GM19238 (cell line): Measurements from ENCODE around the gene PRSS50.

Experiments used
- DNase-seq: peaks from one replicate; pipeline ENCODE4 v3.0.0; 2011; ENCODE audit warnings: low spot score; ENCODE audit not compliant: insufficient read length

Gene PRSS50

DNA sequence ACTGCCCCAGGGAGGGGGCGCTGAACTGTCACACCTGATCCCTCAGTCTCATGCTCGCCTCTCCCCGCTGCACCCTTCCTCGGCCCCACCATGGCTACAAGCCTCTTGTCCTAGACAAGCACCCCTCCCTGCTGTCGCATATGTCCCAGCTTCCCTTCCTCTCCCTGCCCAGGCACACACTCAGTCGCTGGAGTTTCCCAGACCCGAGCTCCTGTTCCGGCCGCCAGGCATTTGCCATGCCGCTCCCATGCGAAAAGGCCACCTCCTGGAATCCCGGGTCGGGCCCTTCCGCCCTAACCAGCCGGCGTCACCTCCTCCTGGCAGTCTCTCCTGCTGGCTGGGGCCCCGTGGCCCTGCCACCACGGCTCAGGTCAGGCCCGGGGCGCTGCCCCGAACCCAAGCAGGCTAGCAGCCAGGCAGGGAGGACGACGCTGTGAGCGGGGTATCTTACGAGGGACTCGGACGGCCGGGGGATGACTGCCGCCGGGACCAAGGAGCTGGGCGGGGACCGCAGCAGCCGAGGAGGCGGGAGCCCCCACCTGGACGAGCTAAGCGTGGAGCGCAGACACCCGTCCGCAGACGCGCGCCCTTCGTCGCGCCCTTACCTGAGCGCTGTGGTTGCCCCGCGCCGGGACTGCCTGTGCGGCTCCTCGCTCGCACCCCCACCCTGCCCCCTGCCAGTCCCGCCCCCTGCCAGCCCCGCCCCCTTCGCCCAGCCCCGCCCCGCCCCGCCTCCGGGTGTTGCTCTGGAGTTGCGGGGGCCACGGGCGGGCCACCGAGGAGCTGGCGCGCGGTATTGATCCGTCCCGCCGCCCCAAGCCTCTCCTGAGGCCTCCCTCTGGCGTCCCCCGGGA is 24.4 kb downstream of the PRSS50 start, which contains the start of gene ALS2CL:
TSS of gene ALS2CL (minus strand) at position 642 of the 854 bp plus-strand sequence. CDS start 4,239 bp downstream, outside the sequence.
- peak; percentile 54 for DNase-seq

DNA sequence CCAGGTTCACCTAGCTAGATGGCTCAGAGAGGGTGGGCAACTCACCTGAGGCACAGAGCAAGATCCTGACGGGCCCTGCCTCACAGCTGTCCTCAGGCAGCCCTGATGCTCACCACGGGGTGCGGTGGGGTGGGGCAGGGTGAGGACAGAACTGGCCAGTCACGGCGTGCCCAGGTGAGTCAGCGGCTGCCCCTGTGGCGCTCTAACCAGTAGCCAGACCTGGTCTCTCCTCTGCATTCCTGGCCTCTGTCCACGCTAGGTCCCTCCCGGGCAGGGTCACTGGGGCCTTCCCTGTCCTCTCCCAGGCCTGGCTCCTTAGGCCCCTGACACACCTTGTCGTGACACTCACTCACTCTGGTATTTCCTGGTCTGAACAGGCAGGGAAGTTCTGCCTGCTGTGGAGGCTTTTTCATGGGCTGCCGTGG is 25.1 kb downstream of the PRSS50 start:
- DNase-seq: no peak

DNA sequence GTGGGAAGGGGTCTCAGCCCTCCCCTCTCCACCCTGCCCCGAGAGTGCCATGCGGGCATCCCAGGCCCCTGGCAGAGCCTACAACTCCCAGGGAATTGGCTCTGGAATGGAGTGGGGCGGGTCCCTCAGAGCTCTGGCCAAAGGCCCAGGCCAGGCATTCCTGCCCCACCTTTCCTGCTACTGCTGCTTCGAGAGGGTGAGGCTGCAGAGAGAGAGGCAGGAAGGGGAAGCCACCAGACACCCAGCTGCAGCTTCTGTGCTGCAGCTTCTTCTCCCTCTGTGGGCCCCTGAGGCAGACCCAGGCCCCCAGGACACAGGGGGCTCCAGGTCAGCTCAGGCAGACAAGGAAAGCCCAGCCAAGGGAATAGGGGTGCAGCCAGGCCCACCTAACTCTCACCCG is 26.9 kb downstream of the PRSS50 start:
- no peak for DNase-seq

DNA sequence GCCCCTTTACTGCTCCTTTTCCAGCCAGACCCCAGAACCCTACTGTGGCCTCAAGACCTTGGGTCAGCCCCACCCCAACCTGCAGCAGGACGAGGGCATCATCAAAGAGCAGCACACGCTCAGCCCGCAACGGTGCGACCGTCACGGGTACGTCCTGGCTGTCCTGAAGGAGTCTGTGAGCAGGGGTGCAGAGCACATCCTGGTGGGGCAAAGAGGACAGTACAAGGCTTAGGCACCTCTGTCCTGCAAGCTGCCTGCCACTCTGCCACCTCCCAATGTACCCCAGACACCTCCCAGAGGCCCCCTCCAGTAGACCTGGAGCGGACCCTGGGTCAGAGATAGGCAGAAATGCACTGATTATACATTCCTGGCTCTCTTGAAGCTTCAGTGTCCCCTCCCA is 32.2 kb downstream of the PRSS50 start:
- DNase-seq: no peak

DNA sequence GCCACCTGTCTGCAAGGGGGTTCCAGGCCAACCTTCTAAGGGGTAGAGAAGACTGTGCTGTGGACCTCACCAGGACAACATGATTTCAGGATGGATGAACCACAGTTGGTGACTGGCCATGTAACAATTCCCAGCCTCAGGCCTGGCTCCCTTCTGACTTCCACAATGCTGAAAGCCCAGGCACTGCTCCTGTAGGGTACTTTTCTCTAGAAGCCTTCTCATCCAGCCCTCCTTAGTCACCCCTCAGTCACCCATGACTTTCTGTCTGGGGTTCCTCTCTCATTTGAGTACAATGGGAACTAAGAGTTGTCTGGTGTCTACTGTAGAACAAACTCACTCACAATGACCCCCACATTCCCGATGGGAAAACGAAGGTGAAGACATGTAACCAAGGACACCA is 32.8 kb downstream of the PRSS50 start:
- no peak for DNase-seq

DNA sequence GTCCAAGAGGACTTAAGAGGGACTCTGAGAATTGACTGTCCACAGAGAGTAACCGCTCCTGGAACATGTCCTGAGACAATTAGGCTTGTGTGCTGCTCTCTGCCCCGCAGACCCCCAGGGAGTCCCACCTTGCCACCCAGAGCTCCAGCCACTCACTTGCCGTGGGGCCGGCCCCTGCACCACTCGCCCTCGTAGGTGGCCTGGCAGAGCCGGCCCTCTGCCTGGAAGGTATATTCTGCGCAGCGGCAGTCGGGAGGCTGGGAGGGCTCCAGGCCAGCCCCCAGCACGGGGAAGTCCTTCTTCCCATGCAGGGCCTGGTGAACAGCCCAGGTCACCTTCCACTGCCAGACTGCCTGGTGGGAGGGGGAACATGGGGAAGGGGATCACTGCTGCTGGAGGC is 34.7 kb downstream of the PRSS50 start:
- no peak for DNase-seq

DNA sequence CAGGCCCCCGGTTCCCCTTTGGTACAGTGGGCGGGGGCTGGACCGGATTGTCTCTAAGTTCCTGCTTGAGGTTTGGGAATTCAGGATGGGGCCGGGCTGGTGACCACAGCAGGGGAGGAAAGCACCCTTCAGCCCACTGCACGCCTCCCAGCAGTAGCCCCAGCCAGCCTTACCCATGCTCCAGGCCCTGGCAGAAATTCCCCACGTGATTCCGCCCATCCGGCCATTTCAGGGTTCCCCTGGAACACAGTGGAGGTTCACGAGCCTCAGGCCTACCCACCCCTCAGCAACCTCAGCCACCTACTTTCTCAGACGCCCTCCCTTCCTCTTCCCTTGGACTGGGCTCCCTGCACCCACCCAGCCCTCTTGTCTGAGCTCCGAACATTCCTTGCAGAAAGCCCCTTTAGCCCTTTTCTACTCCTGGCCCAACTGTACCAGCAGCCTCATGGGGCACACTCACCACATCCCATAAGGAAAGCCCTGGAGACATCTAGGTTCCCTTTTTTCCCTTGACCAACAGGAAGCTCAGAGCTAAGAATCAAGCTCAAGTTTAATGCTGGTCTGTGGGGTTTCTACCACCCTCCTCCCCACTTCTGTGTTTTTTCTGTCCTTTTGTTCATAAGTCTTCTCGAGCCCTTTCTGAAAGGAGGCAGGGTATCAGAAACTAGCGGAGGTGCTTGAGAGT is 35.7 kb downstream of the PRSS50 start:
- DNase-seq: no peak

DNA sequence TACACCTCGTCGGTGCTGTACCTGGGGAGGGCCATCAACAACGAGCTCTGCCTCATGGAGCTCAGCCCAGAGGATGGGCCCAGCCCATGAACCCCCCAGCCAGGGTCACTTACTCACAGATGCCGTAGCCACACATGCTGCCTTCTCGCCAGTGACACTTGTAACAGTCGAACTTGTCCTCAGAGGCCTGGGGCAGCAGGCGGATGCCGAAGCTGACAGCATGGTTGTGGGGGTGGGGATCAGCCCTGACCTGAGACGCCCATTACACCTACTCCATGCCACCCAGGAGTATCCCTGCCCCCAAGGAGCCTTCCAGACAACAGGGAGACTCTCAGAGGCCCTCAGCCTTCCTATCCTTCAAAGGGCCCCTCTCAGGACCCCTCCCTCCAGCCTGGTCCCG is 36.3 kb downstream of the PRSS50 start:
- no peak for DNase-seq

DNA sequence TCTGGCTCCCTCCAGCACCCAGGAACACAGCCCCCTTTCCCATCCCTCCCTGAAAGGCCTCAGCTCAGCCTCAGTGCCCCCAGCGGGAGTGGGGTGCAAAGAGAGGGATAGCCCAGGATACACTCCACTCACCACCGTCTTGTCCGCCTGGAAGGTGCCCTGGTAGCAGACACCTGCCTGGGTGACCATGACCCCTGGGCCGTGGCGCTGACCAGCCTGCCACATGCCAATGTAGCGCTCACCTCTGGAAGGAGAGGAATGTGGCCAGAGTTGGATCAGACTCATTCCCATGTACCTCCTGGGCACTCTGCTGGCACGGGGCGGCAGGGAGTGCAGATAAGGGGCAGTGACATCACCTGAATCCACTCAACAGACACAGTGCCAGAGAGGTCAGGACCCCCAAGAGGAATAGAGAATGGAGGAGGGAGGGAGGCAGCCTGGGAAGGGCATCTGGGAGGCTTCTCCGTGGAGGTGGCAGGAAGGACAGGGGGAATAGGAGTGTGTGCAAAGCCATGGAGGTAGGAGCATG is 37.3 kb downstream of the PRSS50 start:
- DNase-seq: no peak

DNA sequence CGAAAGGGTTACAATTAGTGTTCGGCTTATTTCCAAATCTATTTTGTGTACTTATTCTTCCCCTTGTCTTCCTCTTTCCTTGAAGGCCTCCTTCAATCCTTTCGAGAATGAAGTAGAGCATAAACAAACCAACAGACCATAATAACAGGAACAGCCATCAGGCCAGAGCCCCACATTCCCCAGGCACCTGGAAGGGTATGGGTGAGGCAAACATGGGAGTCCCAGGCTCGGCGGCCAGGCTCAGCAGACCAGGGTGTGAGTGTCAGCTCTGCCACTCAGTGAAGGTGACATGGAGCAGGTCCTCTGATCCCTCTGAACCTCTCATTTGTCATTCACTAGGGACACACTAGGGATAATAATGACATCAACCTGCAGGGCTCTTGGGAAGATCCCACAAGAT is 38.0 kb downstream of the PRSS50 start:
- DNase-seq: no peak

DNA sequence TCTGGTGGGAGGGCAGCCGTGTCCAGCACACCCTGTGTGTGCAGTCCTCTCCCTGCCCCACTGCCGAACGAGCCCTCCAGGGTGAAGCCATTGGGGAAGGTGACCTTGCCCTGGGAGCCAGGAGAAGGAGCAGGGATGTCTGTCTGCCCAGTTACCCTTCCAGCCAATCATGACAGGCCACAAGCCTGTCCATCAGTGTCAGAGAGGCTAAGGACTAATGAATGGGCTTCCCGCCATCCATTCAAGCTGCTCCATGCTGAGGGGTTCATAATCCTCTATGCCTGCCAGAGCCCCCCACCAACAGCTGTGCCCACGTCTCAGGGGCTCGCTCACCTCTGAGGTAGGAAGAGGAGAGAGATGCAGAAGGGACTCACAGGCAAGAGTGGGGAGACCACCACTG is 39.4 kb downstream of the PRSS50 start:
- no peak for DNase-seq

DNA sequence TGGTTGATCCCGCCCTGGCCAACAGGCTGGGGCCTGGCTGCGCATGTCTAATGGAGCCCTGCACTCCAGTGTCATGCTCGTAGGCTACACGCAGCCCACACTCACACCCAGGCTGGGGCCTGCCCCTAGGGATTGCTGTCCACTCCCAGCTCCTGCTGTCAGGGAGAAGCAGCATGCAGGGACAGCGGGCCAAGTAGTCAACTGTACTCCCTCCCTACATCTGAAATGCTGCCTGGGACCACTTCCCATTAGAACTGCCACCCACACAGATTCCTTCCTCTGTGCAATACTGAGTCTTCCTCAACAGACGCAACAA is 40.3 kb downstream of the PRSS50 start:
- DNase-seq: no peak

DNA sequence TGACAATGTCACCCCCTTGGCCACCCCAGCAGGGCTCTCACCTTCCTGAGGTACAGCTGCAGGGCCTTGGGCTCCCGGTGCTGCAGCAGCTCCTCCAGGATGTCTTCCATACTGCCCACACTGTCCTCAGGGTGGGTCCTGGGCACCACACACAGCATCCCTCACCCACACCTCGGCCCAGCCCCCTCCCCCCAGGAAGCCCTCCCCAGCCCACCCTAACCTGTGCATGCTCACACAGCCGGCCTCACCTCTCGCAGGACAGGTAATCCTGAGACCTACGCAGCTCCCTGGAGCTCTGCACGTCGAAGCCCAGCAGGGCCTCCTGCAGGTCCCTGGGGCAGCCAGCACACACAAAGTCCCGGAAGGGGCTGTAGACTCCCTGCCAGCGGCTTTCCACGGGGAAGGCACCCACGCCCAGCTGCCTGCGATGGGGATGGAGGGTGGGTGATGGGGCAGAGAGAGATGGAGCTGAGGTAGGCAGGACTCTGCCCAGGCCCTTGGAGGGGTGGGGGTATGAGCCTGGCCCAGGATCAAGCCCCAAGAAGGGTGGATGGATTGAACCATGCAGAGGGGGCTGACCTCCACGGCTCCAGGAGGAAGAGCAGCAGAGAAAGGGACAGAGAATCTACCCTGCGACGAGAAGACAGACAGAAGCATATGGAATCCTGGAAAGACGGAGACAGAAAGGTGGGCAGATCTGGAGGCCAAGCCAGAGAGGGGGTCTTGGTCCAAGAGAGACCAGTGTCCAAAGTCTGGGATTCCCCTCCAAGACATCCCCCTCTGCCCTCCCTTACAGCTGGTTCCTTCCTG is 40.9 kb downstream of the PRSS50 start:
- DNase-seq: no peak

DNA sequence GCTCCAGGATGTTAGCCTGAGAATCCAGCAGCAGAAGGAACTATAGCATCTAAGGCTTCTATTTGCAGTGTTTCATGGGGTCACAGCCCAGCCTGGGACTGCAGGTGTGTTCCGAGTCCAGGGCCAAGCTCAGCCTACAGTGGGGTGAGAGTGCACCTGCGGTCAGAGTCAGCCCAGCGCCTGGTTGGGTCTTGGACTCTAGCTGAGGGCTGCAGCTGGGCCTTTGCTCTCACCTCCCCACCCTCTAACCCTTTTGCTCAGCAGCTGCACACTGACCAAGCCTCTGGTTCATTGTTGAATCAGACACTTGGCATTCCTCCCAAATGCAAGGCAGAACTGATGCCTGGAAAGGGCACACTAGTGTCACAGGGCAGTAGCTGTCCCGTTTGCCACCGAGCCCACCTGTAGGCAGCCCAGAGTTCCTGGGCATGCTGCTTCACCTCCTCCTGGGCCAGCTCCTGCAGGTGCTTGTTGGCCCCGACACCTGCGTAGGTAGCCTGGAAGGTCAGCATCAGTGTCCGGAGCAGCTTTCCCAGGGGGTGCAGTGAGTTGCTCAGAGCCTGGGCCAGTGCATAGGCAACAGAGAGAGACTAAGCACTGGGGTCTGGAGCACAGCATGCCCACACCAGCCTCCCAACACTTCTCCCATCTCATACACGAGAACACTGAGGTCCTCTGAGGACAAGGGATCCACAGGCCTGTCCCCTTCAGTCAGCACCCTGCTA is 41.7 kb downstream of the PRSS50 start:
- no peak for DNase-seq

DNA sequence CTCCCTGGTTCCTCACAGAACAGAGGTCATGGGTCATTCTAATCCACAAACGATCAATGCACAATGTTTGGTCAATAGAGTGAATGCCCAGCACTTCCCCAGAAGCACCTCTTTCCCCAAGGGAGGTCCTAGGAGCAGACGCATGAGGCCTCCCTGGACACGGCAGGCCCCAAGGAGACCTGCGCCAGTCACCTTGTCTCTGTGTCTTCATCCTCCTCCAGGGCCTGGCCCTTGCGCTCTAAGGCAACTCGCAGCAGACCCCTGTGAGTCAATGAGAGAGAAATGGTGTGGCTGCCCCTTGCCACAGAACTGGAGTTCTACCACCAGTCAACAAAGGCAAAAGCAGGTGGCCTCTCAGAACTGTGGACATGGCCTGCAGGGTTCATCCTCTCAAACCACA is 42.2 kb downstream of the PRSS50 start:
- DNase-seq: no peak

DNA sequence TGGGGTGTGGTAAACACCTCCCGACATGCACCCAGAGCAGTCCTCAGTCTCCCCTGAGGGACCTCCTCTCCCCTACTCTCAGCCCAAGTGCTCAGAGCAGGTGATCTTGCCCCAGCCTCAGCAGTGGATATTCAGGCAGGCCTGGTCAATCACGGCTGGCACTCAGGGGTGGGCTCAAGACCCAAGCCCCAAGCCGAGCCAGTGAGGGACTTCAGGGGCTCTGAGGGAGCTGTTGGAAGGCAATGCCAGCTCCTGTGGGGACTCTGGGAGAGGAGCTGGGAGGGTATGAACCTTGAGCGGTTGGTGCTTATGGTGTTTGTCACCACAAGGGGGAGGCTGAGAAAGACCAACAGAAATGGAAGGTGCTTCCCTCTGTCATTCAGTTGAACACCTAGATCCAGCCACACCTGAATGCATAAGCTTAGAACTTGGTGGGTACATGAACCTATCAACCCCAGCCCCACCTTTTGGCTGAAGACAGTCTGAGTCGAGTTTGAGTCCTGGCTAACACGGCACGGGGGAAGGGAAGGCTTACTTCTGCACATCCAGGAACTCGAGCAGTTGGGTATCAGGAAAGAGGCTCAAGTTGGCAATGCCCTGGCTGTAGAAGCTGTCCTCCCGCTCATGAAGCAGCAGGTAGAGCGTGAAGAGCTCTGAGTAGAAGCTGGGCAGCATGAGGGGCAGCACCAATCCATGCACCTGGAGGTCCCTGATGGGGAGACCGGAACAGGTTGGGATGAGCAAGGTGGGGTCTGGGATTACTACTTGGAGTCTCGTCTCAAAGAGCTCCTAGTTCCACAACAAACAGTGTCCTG is 43.4 kb downstream of the PRSS50 start:
- DNase-seq: no peak

DNA sequence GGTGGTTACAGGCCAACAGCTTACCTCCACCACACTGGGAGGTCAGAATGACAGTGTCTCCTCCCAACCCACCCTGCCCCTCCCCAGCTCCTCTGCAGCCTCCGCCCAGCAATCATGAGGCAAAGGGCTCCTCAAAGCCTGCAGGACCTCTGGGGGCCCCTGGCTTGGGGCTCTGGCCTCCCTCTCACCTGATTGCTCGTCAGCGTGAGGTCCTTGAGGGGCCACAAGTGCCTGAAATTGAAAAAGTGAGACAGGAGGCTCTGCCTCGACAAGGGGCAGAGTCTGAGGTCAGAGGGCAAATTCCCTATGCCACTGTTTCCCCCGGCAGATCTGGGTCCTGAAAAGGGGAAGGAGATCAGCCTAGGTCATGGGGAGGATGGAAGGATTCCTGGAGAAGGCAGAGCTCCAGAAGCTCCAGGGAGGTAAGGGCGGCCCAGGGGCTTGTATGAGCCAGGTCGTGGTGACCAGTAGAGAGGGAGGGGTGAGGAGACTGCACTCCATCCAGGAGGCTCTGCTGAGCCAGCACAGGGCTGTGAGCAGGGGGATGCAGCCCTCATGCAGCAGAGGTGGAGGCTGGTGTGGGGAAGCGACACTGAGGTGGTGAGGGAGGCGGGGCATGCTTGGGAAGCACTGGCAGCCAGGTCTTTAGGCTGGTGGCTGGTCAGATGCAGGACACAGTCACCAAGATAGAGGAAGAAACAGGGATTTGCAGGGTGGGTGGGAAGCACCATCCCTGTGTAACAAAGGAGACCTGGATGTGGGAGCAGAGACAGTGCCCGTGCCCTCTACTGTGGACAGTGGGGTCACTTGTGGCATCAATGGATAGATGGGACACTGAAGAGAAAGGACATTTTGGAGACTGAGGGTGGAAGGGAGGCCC is 44.3 kb downstream of the PRSS50 start:
- no peak for DNase-seq

DNA sequence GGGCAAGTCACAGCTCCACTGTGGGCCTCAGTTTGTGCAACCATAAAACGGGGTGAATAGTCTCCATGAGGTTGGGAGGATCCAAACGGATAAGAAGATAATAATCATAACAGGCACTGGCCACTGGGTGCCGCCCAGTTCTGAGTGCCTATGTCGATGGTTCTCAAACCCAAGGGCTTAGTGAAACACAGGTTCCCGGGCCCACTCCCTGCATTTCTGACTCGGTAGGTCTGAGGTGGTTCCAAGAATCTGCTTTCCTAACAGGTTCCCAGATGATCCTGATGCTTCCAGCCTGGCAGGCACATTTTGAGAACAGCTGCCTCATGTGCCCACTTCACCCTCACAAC is 45.3 kb downstream of the PRSS50 start:
- DNase-seq: no peak

DNA sequence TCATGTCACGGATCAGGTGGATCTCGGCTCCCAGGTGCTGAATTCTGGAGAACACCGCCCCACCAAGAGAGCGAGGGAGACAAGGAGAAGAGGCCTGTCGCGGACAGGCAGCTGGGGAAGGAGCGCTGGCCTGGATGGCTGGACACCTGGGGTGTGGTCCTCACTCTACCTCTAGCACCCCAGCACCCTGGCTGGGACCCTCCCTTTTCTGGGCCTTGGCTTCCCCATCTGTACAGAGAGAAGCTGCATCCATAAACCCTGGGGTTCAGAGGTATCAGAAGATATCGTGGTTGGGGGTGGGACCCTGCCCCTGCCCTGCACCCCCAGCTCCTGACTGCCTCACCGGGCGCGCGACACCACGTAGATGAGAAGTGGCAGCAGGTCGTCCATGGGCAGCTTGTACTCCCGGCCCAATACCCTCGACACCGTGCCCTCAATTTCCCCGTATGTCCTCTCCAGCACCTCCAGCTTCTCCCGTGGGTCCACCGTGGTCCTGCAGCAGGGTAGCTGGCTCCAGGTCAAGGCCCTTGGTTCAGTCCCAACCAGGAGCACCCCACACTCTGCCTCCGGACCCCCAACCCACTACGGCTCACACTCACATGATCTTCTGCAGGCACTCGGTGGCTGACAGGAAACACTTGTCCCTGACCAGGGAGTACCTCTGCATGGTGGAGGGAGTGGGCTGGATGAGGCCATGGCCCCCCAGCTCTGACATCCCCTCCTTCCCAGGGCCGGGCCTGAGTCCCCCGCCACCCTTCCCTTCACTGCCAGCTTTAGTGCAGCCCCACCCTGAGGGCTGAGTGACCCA is 45.9 kb downstream of the PRSS50 start:
- no peak for DNase-seq
